Amniotic epithelial cell (primary cell): ENCODE data around the gene TOR2A.
"Not testable (repeated sequence)": the region's sequence is repeated elsewhere in the genome, so short reads cannot be mapped to it uniquely, and the experiment has no call there.

Source experiments
- DNase-seq: peaks from one replicate; pipeline ENCODE4 v3.0.0-alpha.2; 2010; ENCODE audit warnings: low read depth

TOR2A gene

DNA sequence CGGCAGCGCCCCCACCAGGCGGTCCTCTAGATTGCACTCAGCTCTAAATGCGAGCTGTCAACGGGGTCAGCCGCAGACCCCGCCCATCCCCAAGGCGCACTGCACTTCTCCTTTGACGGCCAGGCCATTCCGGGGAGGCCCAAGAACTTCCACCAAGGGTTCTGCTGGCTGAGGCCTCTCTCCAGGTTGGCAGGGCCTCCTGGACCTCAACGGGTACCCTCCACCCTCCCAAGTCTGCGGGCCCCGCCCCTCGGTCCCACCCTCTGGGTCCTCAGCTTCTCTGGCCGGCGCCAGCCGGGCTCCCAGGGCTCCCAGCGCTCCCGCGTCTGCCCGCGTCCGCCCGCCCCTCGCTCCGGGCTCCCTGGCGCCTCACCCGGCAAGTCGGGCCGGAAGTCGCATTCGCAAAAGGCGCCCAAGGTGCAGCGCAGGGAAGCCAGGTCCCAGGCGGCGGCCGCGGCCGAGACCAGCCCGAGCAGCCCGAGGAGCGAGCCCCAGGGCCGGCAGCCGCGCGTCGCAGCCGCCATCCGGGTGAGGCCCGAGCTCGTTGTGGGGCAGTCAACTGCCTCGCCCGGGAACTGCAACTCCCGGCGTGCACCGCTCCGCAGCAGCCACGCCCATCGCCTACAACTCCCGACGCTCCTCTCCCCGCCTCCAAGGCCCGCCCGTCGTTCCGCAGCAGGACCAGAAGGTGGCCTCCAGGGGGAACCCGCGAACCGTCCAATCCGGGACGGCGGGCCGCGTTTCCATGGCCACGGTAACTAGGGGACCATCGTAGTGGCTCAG, at the start of gene TOR2A:
TOR2A (minus strand) TSS at position 548 of the 783 bp plus-strand sequence; CDS start at position 524, 24 bp downstream.
- peak; percentile 92 for DNase-seq

DNA sequence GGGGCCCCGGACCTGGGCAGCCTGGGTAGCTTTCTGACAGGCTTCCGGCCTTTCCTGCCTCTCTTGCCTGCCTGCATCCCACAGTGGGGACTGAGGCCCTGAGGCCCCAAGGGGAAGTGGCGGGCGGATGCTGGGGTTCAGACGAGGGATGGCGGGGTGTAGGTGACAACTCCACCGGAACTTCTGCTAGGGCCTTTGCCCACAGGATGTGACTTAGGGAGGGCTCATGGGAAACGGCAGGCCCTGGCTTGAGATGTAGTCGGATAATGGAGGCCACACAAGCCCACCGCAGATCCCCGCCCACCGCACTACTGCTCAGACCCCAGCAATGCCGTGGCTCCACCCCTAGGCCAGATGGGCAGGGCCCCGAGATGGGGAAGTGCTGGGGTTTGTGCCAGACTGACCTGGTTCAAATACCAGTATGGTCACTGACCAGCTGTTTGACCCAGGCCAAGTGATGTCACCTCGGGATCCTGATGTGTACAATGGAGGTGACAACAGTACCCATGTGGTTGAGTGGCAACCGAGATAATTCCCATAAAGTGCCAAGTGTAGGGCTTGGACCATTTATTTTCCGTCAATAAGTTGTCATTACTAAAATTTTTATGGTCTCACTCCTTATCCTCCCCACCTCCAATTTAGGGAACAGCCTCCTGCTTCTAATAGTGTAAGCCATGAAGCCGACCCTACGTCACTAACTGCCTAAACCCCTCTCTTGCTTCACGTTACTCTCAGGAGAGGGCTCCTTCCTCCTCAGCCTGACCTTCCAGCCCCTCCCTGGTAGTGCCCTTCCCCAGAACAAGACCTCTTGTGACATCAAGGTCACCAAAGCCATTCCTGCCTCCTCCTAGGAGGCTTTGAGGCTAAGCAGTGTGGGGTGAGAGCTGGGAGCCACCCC, 48.3 kb upstream of the TOR2A start:
- no peak for DNase-seq

DNA sequence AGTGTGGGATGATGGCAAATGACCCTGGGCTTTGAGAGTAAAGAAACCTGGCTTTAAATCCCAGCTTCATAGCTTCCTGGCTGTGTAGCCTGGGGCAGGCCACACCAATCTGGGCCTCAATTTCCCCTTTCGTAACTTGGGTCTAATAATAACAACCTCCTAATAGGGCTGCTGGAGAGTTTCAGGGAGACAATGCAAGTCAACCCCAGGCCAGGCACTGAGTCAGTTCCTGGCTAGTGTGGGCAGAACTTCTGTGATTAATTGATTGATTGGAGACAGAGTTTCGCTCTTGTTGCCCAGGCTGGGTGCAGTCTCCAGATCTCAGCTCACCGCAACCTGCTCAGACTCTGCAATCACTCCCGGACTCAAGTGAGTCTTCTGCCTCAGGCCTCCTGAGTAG, 46.7 kb upstream of the TOR2A start:
- DNase-seq: no peak

DNA sequence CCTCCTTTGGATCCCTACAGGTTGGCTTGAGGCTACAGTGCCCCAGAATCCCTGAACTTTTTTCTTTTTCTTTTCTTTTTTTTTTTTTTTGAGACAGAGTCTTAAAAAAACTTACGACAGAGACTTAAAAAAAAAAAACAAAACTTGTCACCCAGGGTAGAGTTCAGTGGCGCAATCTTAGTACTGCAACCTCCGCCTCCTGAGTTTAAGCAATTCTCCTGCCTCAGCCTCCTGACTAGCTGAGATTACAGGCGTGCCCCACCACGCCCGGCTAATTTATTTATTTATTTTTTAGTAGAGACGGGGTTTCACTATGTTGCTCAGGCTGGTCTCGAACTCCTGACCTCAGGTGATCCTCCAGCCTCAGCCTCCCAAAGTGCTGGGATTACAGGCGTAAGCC, 45.8 kb upstream of the TOR2A start:
- not testable (repeated sequence) for DNase-seq

DNA sequence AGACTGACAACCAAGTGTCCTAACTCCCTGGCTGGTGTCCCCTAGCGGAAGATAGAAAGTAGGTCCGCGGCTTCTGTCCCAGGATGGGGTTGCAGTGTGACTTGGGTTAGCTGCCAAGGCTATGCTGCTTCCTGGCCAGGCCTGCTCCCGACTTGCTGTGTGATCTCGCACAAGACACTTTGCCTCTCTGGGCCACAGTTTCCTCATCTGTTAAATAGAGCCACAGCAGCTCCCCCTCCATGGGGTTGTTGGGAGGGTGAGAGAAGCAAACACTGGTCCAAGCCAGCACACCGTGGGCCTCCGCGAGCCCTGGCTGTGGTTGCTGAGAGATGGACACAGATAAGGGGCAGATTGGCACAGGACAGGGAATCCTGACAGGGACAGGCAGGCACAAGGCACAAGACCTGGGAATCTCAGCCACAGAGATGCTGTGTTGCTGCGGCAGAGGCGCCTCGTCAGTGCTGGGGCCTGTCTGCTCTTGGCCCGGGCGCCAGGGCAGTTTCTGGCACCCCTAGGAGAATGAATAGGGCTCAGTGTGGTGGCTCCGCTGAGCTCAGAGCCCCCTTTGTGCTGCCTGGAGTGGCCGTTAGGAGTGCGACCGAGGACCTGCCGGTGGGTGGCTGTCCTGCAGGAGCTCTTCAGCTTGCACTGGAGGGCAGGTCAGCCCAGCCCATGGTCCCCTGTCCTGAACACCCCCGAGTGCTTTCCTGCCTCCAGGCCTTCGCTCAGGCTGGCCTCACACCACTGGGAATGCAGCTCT, 45.2 kb upstream of the TOR2A start:
- DNase-seq: no peak

DNA sequence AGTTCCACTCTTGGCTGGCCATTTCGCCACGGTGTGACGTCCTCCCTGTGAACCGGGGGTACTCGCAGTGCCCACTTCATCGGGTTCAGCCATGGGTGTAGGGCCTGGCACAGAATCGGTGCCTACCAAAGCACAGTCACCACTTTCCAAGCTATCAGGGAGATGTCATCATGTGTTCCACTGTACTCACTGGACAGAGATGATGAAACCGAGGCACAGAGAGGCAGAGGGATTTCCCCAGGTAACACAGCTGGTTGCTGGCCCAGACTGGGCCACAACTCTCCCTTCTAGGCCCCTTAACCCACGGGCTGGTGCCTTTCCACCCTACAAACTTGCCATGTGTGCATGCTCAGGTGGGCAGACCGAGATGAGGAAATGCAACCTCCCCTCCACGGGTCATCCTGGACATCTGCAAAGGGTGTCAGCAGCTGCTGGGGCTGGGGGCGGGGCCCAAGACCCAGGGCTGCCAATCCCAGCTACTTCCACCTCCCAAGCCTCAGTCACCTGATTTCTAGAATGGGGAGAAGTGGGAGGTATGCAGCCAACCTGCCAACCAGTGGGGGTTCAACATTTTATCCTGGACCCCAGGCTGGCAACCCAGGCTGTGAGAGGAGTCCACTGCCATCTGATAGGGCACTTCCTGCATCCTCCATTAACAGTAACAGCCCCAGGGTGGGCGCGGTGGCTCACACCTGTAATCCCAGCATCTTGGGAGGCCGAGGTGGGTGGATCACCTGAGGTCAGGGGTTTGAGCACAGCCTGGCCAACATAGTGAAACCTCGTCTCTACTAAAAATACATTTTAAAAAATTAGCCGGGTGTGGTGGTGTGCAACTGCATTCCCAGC, 44.3 kb upstream of the TOR2A start:
- no peak for DNase-seq

DNA sequence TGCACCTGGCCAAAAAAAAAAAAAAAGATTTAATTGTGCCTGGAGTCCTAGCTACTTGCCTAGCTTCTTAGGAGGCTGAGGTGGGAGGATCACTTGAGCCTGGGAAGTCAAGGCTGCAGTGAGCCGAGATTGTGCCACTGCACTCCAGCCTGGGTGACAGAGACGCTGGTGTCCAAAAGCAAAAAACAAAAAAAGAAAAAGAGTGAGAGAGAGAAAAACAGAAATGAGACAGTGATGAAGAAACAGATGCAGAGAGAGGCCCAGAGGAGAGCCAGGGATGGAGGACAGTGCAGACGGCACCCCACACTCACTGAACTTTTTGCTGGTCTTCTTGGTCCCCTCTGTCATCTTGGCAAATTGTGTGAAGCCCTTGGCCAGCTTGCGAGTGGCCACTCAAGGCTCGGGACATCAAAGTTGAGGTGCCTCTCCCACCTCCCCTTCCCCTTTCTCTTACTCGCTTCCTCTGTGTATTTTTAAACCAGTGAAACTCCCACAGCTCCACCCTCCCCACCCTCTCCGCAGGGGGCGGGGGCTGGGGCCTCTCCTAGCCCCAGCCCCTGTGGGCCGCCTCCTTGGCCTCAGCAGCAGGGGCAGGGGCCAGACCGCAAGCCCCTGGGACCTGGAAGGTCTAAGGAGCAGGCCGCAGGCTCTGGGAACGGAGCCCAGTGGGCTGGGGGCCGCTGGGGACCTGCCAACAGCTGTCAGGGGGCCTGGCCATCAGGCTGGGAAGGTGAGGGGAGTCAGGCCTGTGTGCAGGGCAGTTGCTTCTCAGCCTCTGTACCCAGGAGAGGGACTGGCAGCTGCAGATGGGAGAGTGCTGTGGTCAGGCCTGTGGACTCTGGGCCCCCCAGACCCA, 43.4 kb upstream of the TOR2A start, which contains the start of gene SH2D3C:
SH2D3C (minus strand) TSS at position 387 of the 856 bp plus-strand sequence; CDS start at position 348, 39 bp downstream.
- no peak for DNase-seq

DNA sequence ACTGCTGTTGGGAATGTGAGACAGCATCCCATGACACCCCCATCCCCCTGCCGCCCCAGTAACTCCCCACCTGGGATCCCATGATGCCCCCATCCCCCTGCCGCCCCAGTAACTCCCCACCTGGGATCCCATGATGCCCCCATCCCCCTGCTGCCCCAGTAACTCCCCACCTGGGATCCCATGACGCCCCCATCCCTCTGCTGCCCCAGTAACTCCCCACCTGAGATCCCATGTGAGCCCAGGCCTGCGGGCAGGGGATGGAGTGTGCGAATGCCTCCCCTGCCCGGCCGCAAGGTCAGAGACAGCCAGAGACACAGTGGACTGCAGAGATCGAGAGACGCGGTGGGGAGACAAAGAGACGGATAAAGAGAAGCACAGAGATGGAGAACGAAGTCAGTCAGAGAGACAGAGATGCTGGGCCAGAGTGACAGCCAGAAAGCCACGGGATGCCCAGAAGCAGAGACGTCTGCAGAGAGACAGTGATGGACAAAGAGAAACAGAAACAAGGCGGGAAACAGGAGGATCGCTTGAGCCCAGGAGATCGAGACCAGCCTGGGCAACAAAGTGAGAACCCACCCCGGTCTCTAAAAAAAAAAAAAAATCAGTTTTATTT, 42.4 kb upstream of the TOR2A start:
- no peak for DNase-seq

DNA sequence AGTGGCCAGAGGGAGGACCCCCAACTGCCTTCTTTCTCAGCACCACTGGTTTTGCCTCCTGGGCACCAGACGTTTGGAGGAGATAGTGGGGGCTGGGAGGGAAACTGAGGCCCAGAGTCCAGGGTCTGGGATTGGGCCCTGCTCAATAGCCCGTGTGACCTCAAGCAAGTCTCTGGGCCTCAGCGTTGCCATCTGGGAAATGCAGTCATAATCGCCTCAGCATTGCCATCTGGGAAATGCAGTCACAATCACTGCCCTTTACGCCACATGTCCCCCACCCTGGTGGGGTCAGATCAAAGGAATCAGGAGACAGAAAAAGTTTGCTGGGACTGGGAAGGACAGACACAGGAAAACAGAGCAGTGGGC, 41.8 kb upstream of the TOR2A start:
- DNase-seq: no peak

DNA sequence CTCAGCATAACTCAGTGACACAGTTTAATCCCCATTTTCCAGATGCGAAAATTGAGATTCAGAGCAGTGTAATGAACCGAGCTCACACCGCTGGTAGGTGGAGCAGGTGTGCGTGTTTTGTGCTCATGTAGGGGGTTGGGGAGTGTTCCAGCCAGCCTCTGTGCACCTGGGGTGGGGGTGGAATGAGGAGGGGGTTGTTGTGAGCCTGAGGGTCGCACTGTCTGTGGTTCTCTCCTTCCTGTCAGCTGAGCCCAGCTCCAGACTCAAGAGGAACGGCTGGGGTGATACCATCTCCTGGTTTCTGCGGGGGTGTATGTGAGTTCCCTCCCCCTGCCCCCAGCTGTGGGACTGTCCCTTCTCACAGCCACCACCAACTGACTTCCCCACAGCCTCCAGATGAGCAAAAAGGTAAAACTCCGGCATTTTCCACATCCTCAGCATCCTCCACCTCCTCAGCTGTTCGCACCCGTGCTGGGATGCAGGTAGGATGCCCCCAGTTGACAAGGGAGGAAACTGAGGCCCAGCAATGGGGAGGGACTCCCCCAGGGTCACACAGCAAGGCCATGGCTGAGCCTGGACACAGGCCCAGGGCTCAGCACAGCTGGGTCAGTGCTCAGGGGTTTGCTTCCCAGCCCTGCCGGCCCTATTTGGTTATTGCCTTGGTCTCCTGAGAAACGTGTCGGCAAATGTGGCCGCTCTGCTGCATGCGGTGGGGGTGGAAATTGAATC, 41.3 kb upstream of the TOR2A start:
- no peak for DNase-seq

DNA sequence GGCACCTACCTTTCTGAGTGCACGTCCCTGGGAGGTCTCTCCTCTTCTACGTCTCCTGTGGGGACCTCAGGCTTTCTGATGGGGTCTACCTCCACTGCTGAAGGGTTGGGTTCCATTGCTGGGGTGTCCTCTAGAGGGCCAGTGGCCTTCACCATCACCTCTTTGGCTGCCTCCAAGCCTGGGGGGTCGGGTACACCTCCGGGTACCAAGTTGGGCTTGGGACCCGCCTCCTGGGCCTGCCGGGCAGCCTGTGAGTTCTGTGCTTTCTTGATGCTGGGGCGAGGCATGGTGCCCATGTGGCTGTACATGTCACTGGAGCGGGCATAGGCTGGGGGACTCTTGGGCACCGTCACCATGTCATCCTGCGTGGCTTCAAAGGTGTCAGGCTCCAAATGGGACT, 38.9 kb upstream of the TOR2A start:
- no peak for DNase-seq

DNA sequence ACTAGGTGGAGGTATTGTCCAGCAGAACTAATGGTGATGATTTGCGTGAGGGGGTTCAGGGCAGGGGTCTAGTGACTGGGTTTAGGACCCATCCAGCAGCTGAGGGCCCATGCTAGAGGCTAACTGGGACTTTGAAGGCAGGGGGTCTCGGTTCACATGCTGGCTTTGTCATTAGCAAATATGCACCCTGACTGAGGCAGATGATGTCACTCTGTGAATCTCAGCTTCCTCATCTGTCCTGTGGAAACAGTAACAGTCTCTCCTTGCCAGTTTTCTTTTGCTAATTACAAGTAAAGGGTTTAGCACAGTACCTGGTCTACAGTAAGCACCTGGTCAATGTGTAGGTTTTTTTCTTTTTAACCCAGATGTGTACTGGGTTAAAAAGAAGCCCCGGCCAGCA, 38.2 kb upstream of the TOR2A start:
- DNase-seq: no peak

DNA sequence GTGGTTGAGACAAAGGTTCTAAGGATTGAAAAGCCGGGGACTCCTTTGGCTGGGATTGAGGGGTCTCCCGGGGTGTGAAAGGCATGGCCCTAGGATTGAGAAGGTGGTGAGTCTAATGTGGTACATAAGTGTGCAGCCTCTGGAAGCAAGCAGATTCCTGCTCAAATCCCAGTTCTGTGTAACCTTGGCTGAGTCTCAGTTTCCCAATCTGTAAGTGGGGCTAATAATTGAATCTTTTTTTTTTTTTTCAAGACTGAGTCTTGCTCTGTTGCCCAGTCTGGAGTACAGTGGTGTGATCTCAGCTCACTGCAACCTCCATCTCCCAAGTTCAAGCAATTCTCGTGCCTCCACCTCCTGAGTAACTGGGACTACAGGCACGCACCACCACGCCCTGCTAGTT, 37.5 kb upstream of the TOR2A start:
- no peak for DNase-seq

DNA sequence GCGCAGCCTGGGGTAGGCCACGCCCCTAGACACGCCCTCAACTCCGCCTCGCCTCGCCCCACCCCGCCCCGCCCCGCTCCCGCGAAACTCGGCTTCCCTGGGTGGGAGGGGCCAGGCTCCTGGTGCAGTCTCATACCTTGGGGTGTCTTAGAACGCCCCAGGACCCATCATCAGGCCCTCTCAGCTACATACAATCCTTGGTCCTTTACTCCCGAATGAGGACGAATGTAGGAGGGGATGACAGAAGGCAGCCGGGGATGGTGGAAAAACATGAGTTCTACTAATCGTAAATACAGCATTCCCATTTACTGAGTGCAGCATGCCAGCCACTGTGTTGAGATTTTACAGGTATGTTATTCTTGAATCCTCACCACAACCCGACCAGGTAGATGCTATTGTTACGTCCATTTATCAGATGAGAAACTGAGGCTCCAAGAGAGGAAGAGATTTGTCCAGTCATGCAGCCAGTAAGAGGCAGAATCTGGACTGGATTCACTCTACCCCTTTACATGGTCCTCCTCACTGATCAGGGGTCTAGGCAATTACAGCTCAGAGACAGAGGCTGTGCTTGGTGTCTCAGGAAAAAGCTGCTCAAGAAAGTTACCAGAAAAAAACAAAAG, 36.6 kb upstream of the TOR2A start:
- DNase-seq: no peak

DNA sequence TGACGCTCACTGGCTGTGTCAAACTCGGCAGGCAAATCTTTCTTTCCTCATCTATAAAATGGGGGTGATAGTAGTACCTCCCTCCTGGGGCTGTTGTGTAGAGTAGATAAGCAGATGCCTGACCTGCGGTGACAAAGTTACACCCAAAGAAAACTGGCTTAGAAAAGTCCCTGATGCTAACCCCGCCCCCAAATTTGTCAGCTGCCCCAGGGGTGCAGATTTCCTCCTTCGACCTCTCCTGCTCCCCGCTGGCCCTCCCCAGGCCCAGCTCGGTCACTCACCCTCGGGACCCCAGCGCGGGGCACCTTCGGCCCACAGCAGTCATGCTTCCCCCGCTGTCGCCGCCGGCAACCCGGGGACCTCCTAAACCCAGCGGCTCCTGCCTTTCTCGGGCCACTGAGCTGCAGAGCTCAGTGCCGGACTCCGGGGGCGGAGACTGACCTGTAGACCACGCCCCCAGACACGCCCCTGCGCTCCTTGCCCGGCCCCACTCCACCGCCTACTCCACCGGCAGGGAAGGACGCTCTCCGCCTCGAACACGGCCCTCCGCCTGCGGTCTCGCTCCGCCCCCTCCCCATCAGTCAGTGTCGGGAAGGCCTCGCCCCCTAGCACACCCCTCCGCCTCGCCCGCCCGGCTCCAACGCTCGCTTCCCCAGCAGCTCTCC, 35.9 kb upstream of the TOR2A start:
- DNase-seq: peak; percentile 96

DNA sequence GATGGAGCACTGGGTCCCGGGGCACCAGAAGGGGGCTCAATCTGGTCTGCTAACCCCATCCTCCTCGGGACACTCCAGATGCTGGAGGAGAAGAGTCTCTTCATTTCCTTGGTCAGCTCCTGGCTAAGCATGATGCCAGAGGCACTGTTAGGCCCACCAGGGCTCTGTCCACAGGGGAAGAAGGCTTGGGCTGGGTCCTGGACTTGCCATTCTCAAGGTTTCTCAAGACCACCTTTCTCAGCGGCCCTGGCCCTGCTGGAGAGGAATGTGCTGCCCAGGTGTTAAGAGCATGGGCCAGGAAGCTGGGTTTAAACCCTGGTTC, 35.5 kb upstream of the TOR2A start:
- DNase-seq: no peak

DNA sequence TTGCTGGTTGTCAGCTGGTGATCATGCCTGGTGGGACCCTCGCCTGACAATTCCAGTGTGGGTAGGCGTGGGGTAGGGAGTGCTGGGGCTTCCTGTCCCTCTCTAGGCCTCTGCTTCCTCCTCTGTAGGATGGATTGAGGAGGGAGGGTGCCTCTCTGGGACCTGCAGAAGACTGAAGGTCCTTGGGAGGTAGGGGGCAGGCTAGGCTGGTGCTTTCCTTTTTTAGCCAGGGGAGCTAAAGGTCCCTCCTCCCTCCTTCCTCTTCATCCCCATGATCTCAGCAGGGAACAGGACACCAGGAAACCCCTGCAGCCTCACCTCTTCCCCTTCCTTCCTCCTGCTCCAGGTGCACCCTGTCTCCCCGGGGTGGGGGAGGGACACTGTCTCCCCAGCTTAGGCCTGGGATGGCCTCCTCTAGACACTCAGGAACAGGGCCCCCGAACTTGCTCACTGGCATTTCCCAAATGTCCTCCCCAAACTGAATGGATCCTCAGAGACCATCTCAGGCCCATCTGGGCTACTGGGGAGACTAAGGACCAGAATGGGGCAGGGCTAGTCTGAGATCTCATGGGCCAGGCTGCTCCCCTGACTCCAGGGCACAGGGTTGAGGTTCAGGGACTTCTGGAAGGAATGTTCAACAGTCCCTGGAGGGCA, 35.0 kb upstream of the TOR2A start:
- no peak for DNase-seq

DNA sequence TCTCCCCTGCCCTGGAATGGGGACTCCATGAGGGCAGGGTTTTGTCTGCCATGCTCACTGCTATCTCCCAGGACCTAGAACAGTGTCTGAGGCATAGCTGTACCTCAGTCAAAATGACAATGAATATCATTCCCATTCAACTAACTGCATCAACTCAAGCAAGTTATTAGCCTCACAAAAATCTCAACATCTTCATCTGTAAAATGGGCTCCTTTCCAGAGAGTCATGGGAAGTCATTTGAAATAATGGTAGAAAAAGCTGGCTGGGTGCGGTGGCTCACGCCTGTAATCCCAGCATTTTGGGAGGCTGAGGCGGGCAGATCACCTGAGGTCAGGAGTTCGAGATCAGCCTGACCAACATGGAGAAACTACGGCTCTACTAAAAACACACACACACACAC, 34.0 kb upstream of the TOR2A start:
- no peak for DNase-seq
